ACC112 (cell line): ENCODE results near the gene SPPL3.

Experiments
- H2AFZ ChIP-seq: fragments of 200-600 bp; sonication (generic); one replicate; pipeline ENCODE4 v1.6.0; 2017; ENCODE audit warnings: antibody characterized with exemption, low read length; ENCODE audit not compliant: unreplicated experiment
- H3K27ac ChIP-seq: fragments of 200-600 bp; sonication (generic); 2 replicates; pipeline ENCODE4 v1.5.1; 2014; ENCODE audit warnings: low read depth, mild to moderate bottlenecking, antibody characterized with exemption, low read length, moderate library complexity
- H3K27me3 ChIP-seq: fragments of 200-600 bp; sonication (generic); 2 replicates; pipeline ENCODE4 v1.6.1; 2014; ENCODE audit warnings: mild to moderate bottlenecking, antibody characterized with exemption, low read length, moderate library complexity, mixed read lengths; ENCODE audit not compliant: insufficient read depth
- H3K36me3 ChIP-seq: fragments of 200-600 bp; sonication (generic); 2 replicates; pipeline ENCODE4 v1.6.1; 2016; ENCODE audit warnings: mild to moderate bottlenecking, antibody characterized with exemption, low read length, moderate library complexity, mixed read lengths; ENCODE audit not compliant: insufficient read depth
- H3K4me1 ChIP-seq: fragments of 200-600 bp; sonication (generic); one replicate; pipeline ENCODE4 v1.6.1; 2016; ENCODE audit warnings: low read length, mixed read lengths; ENCODE audit not compliant: insufficient read depth, unreplicated experiment, control insufficient read depth
- H3K4me3 ChIP-seq: fragments of 200-600 bp; sonication (generic); 2 replicates; pipeline ENCODE4 v1.5.1; 2014; ENCODE audit warnings: mild to moderate bottlenecking, low read depth, low read length
- H3K79me2 ChIP-seq: fragments of 200-600 bp; sonication (generic); one replicate; pipeline ENCODE4 v1.6.0; 2016; ENCODE audit warnings: low read length; ENCODE audit not compliant: control insufficient read depth, unreplicated experiment, insufficient read depth

The SPPL3 gene

DNA sequence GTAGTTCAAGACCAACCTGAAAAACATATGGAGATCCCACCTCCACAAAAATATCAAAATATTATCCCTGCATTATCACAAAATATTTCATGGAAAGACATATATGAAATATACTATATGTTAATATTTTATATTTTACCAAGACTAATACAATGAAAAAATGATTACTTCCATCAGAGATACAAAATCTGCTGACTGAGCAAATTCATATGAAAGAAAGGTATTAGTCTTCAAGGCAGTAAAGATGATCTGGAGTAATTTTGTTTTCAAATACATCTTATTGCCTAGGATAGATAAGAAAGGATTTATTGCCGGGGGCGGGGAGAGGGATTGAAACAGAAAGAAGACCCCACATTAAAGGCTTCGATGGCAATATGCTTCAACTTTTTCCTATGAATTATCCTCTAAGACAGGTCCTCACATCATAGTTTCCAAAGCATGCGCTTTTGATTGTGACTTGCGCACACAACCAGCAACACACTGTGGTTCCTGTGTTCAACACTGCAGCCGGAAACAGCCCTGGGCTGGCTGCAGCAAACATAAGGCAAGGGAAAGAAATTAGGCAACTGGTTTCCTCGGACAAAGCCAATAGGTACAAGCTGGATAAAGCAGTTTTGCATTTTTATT, 83.2 kb downstream of the SPPL3 start:
- Histone ChIP-seq H3K27me3 (no peaks in the 10 kb centered on the region), H3K4me1 (no peaks in the 10 kb centered on the region), H2AFZ (no peak overlapping the region), H3K4me3 (no peak overlapping the region), H3K36me3 (peaks cover 4% of the 10 kb centered on the region; the same call in 1 of the 2 replicates), H3K79me2 (peaks cover 5% of the 10 kb centered on the region), H3K27ac (no peak overlapping the region)

DNA sequence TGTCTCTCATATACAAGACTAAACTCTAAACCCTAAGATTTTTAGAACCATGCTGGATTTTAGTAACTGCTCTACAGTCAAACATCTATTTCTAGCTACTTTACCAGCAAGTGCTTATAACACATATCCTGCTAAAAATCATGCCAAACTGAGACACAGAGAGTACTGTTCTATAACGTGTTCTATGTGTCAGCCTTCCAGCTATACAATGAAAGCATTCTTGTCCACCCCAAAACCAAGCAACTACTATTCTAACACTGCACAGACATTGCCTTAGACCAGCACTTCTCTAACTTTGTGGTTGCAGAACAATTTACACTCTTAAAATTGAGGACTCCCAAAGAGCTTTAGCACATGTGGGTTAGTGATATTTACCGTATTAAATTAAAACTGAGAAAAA, 85.7 kb downstream of the SPPL3 start:
- Histone ChIP-seq H3K27ac (no peak overlapping the region), H3K79me2 (peaks cover 5% of the 10 kb centered on the region)

DNA sequence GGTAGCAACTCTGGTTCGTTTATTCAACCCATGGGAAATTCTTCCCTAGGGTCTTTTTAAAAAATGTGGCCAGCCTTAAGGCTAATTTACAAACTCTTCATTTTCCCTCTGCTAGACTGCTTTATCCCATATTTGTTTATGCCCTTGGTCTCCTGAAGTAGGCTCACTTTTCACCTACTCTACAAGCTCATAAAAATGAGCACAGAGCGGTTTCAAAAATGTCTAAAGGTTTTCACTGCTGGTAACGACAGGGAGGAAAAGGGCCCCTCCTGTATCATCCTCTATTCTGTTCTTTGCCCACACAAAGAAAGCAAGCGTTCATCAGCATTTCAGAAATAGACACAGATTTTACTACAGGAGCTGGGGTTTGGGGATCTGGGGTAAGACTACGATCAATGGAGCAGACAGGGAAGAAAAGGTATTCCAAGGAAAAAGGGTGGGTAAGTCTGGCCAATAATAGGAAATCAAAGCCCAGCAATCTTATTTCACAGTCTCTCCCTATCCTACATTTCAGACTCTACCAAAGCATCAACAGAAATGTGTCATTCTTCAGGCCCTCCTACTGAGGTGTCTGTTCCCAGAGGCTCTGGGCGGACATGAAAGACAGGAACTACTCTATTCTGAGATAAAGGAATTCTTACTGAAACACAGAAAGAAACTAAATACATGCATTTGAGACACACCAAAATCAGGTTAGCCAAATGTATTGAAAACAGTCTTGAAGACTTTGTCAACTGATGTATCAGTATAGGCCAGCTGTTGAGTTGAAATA, 86.4 kb downstream of the SPPL3 start:
- Histone ChIP-seq H3K27ac (no peak overlapping the region), H3K4me1 (no peaks in the 10 kb centered on the region), H2AFZ (no peak overlapping the region), H3K79me2 (peaks cover 5% of the 10 kb centered on the region), H3K4me3 (no peak overlapping the region), H3K36me3 (peaks cover 4% of the 10 kb centered on the region; the same call in 1 of the 2 replicates), H3K27me3 (no peaks in the 10 kb centered on the region)

More for the DNA sequence above, 85.7 kb downstream of the SPPL3 start:
- H3K27me3 ChIP-seq, result no peaks in the 10 kb centered on the region
- no peaks in the 10 kb centered on the region for H3K4me1 ChIP-seq
- no peak overlapping the region for H2AFZ ChIP-seq
- peaks cover 4% of the 10 kb centered on the region; the same call in 1 of the 2 replicates for H3K36me3 ChIP-seq
- H3K4me3 ChIP-seq, result no peak overlapping the region

DNA sequence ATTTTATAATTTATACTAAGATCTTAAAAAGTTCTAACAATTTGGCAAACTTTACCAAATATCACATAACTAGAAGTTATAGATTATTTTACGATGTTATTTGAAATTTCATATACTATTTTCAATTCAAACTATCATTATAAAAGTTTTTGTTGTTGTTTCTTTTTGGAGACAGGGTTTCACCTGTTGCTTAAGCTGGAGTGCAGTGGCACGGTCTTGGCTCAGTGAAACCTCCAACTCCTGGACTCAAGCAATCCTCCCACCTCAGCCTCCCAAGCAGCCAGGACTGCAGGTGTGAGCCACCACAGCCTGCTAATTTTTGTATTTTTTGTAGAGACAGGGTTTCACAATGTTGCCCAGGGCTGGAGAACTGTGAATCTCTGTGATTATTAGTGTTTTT, 87.8 kb downstream of the SPPL3 start:
- H3K27me3 ChIP-seq, result no peaks in the 10 kb centered on the region
- H2AFZ ChIP-seq, result no peak overlapping the region
- H3K27ac ChIP-seq, result no peak overlapping the region
- H3K4me3 ChIP-seq, result no peak overlapping the region
- H3K36me3 ChIP-seq, result peaks cover 4% of the 10 kb centered on the region; the same call in 1 of the 2 replicates
- no peaks in the 10 kb centered on the region for H3K4me1 ChIP-seq
- H3K79me2 ChIP-seq, result peaks cover 5% of the 10 kb centered on the region

DNA sequence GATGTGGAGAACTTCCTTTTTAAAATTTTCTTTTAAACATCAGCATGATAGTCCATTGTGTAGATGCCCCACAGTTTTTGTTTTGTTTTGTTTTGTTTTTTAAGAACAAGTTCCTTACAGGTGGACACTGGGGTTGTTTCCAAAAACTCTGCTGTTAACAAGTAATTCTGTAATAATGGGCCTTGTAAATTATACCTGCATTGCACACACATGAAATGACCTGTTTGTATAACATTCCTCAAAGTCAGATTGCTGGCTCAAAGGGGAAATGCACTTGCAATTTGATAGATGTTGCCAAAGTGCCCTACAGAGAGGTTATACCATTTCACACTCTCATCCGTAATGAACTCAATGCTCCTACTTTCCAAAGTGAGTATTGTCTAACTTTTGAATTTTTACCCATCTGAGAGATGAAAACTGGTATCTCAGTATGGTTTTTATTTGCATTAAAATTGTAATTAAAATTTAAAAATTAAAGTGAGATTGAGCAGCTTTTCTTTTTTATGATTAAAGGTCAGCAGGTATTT, 89.2 kb downstream of the SPPL3 start:
- peaks cover 5% of the 10 kb centered on the region for H3K79me2 ChIP-seq
- no peak overlapping the region for H2AFZ ChIP-seq
- H3K27ac ChIP-seq, result no peak overlapping the region
- H3K36me3 ChIP-seq, result peaks cover 4% of the 10 kb centered on the region; the same call in 1 of the 2 replicates
- no peaks in the 10 kb centered on the region for H3K27me3 ChIP-seq
- no peak overlapping the region for H3K4me3 ChIP-seq
- no peaks in the 10 kb centered on the region for H3K4me1 ChIP-seq

DNA sequence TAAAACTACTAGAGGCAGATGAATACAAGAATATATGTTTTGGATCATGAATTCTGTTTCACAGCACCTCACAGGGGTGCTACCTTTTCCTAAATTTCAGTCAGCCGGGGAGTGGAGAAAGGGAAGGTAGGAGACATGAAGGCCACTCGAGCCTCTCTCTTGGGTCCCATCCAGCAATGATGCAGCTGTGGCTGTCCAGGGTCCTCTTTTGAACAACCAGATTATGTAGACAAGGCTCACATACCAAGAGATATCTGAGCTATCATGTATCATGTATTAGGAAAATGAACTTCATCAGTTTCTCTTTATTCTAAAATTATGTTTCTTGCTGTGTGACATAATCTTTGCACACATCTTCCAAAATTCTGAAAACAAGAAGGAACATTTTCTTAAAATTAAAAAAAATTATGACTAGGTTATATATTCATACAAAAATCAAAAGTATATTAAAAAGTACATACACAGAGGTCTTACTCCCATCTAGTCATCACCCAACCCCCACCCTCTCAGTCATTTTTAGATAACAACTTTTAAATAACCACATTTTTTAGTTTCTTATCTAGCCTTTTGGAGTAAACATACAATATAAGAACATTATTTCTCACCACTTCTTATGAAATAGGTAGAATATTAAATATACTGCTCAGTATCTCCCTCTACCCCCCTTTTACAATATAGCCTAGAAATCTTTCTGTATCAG, 89.8 kb downstream of the SPPL3 start:
- Histone ChIP-seq H3K79me2 (peaks cover 5% of the 10 kb centered on the region), H3K4me3 (no peak overlapping the region), H2AFZ (no peak overlapping the region), H3K36me3 (peaks cover 6% of the 10 kb centered on the region; the same call in 1 of the 2 replicates), H3K27ac (no peak overlapping the region), H3K27me3 (no peaks in the 10 kb centered on the region), H3K4me1 (no peaks in the 10 kb centered on the region)

DNA sequence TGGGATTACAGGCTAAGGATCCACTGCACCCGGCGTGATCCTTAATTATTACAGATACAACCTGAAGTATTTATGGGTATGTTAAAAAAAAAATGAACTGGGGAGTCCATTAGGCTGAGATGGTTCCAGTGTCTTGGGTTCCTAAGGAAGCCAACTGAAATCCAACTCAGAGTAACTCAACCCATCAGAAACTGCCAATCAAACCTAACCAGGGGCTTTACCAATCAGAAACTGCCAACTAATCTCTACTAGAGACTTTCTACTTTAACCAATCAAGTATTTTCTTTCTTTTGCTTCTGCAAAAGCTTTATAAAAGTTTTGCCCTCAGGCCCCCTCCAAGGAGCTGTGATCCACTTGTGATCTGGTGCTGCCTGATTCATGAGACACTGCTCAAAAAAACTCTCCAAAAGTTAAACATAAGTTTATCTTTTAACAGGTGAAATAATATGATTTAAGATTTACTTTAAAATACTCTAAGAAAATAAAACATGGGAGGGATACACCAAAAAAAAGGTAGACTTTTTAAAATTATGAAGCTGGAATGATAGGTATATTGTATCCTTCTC, 90.5 kb downstream of the SPPL3 start:
- H3K27me3 ChIP-seq, result no peaks in the 10 kb centered on the region
- H3K36me3 ChIP-seq, result peaks cover 4% of the 10 kb centered on the region; the same call in 1 of the 2 replicates
- H3K27ac ChIP-seq, result no peak overlapping the region
- H3K4me3 ChIP-seq, result no peak overlapping the region
- no peak overlapping the region for H2AFZ ChIP-seq
- peaks cover 3% of the 10 kb centered on the region for H3K79me2 ChIP-seq
- no peaks in the 10 kb centered on the region for H3K4me1 ChIP-seq

DNA sequence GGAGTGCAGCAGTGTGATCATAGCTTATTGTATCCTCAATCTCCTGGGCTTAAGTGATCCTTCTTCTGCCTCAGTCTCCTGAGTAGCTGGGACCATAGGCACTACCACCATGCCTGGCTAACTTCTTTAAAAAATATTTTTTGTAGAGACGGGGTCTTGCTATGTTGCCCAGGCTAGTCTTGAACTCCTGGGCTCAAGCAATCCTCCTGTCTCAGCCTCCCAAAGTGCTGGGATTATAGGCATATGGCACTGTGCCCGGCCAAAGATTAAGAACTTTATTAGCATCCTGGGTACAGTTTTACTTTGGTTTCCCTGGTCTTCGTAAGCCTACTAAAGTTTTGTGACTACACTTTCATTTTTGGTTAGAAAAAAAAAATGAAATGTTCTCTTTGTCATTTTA, 94.1 kb downstream of the SPPL3 start:
- Histone ChIP-seq H3K79me2 (no peaks in the 10 kb centered on the region), H3K36me3 (peaks cover 4% of the 10 kb centered on the region; the same call in 1 of the 2 replicates), H3K4me3 (no peak overlapping the region), H3K4me1 (no peaks in the 10 kb centered on the region), H3K27ac (no peak overlapping the region), H2AFZ (no peak overlapping the region), H3K27me3 (no peaks in the 10 kb centered on the region)

DNA sequence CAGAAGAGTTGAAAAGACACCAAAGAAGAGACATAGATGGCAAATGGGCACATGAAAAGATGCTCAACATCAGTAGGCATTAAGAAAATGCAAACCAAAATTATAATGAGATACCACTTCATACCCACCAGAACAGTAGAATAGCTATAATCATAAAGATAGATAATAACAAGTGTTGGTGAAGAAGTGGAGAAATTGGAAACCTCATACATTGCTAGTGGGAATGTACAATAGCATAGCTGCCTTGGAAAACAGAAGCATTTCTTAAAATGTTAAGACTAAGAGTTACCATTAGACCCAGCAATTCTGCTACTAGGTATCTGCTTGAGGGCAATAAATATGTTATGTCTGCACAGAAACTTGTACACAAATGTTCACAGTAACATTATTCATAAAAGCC, 99.7 kb downstream of the SPPL3 start:
- H3K79me2 ChIP-seq, result no peaks in the 10 kb centered on the region

DNA sequence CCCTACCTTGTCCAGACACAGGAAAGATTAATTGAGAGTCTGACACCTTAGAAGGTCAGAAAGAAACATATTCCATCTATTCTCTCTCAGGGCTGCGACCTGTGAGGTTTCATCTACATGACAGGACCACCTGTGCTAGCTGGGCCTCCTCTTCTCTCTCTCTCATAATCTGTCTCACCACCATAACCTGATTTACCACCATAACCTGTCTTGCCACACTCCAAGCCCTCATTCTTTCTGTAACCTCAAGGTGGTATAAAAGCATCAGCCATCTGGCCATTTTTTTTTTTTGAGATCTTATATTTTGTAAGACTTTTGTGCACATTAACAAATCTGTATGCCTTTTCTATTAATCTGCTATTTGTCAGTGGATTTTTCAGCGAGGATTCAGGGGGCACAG, 103.0 kb downstream of the SPPL3 start:
- Histone ChIP-seq H3K79me2 (no peaks in the 10 kb centered on the region), H3K36me3 (peaks cover 3% of the 10 kb centered on the region; the same call in 1 of the 2 replicates), H3K27me3 (no peaks in the 10 kb centered on the region), H3K27ac (no peak overlapping the region), H3K4me3 (no peak overlapping the region), H2AFZ (no peak overlapping the region), H3K4me1 (no peaks in the 10 kb centered on the region)

More for the DNA sequence above, 99.7 kb downstream of the SPPL3 start:
- Histone ChIP-seq H3K27me3 (no peaks in the 10 kb centered on the region), H3K36me3 (peaks cover 1% of the 10 kb centered on the region; the same call in 1 of the 2 replicates), H2AFZ (no peak overlapping the region), H3K27ac (no peak overlapping the region), H3K4me3 (no peak overlapping the region), H3K4me1 (no peaks in the 10 kb centered on the region)
